GM21390 (cell line): Measurements from ENCODE around the gene CFHR1.

Experiments
- ATAC-seq: cut with Tn5 transposase; IDR thresholded peaks from one replicate; pipeline ENCODE4 v1.9.1; 2021; ENCODE audit not compliant: unreplicated experiment

CFHR1 gene

GRCh38 chr1:196875935-196876334, 56.4 kb downstream of the CFHR1 start:
- no peak for ATAC-seq

- ATAC-seq, result no peak
Observed at GRCh38 chr1:196877964-196878363, 58.4 kb downstream of the CFHR1 start.
